Panc1 (cell line): ENCODE data around the gene FHL5. TPM values are rescaled to one million over a fixed set of nuclear protein-coding genes. Genes with fewer than 3 reads are reported as not detected.

Source experiments
- ATAC-seq: fragments of 200-7000 bp; cut with Tn5 transposase; 2 replicates; pipeline ENCODE4 v1.9.1; 2020; ENCODE audit warnings: mild to moderate bottlenecking, moderate library complexity
- BruUV-seq: library from RNA; stranded (reverse); fragments of 400-500 nt; replicated peaks from 2 replicates; lab custom pipeline; 2021; lab: Mats Ljungman, UMichigan
- CTCF ChIA-PET: fragments of 300-600 bp; sonication (Branson Sonifier 250); formaldehyde crosslinking; loops from one replicate; lab custom pipeline; 2022; ENCODE audit warnings: antibody characterized with exemption; lab: Charles Lee
- POLR2A ChIA-PET: fragments of 300-600 bp; sonication (Branson Sonifier 250); formaldehyde crosslinking; loops from one replicate; lab custom pipeline; 2022; ENCODE audit warnings: antibody characterized with exemption; lab: Charles Lee
- DNase-seq: peaks from one replicate; pipeline ENCODE4 v3.0.0-alpha.2; 2010; ENCODE audit warnings: low read depth, low spot score
- H3K27ac ChIP-seq: 2 replicates; pipeline ENCODE4 v1.5.1; 2011; ENCODE audit warnings: mild to moderate bottlenecking, low read length, inconsistent platforms
- H3K27me3 ChIP-seq: fragments of 200-500 bp; sonication (Bioruptor generic); 2 replicates; pipeline ENCODE4 v1.6.0; 2014; ENCODE audit warnings: low read length, inconsistent platforms; ENCODE audit not compliant: control insufficient read depth, insufficient read depth
- H3K36me3 ChIP-seq: fragments of 200-500 bp; sonication (Bioruptor generic); 2 replicates; pipeline ENCODE4 v1.5.1; 2014; ENCODE audit warnings: inconsistent platforms, mild to moderate bottlenecking, low read length, moderate library complexity; ENCODE audit not compliant: control insufficient read depth, insufficient read depth
- H3K4me1 ChIP-seq: 2 replicates; pipeline ENCODE4 v1.5.1; 2011; ENCODE audit warnings: inconsistent platforms, mild to moderate bottlenecking, low read length, moderate library complexity; ENCODE audit not compliant: control insufficient read depth, insufficient read depth
- H3K4me3 ChIP-seq, 2 experiments: 2 replicates each; pipeline ENCODE4 v1.5.1; 2011 to 2012; ENCODE audit warnings: low read depth in 2 of 2, low read length in 2 of 2, mild to moderate bottlenecking in 2 of 2, inconsistent platforms in 1 of 2, moderate library complexity in 1 of 2
- H3K9me3 ChIP-seq: fragments of 200-500 bp; sonication (Bioruptor generic); 2 replicates; pipeline ENCODE4 v1.5.1; 2014; ENCODE audit warnings: low read depth, mild to moderate bottlenecking, inconsistent platforms, low read length, moderate library complexity; ENCODE audit not compliant: control insufficient read depth, insufficient read depth
- CTCF ChIP-seq: fragments of 450-650 bp; IDR thresholded peaks from 2 replicates; pipeline ENCODE4 v1.5.1; 2017; ENCODE audit warnings: mild to moderate bottlenecking
- POLR2AphosphoS5 ChIP-seq: IDR thresholded peaks from 2 replicates; pipeline ENCODE4 v1.6.1; 2012; ENCODE audit warnings: mild to moderate bottlenecking, low read depth, low read length, moderate library complexity
- SIN3A ChIP-seq: IDR thresholded peaks from 2 replicates; pipeline ENCODE4 v1.6.1; 2012; ENCODE audit warnings: low read depth, mild to moderate bottlenecking, low read length, moderate library complexity, borderline replicate concordance; ENCODE audit not compliant: insufficient read depth
- TCF7L2 ChIP-seq: IDR thresholded peaks from 2 replicates; pipeline ENCODE4 v1.6.1; 2011; ENCODE audit warnings: mild to moderate bottlenecking, low read depth, low read length, inconsistent platforms
- in situ Hi-C: cut with HindIII; loops from 2 replicates; pipeline ENCODE4 v1.10.0; 2016; ENCODE audit warnings: low sequenced_read_pairs, low pct_unique_long_range_greater_than_20kb
- intact Hi-C: fragments of 100-400 bp; cut with micrococcal nuclease; formaldehyde crosslinking; loops from one replicate; pipeline ENCODE4 v1.10.0; 2022; ENCODE audit not compliant: unreplicated experiment
- total RNA-seq: library from RNA; stranded (reverse); gene quantifications from one replicate; pipeline ENCODE4 v1.2.1, GENCODE V29; 2021; ENCODE audit not compliant: unreplicated experiment
- TF ChIP-seq, protein P1 (sequence below), 2 experiments: IDR thresholded peaks; 2 replicates each; pipeline ENCODE4 v1.6.1; 2011 to 2012; ENCODE audit warnings: low read depth in 2 of 2, control low read depth in 1 of 2, low read length in 1 of 2, mild to moderate bottlenecking in 1 of 2, moderate library complexity in 1 of 2; ENCODE audit not compliant: insufficient read depth in 1 of 2

Gene FHL5
- total RNA-seq, 1 experiment from 2014 or later = not detected

DNA sequence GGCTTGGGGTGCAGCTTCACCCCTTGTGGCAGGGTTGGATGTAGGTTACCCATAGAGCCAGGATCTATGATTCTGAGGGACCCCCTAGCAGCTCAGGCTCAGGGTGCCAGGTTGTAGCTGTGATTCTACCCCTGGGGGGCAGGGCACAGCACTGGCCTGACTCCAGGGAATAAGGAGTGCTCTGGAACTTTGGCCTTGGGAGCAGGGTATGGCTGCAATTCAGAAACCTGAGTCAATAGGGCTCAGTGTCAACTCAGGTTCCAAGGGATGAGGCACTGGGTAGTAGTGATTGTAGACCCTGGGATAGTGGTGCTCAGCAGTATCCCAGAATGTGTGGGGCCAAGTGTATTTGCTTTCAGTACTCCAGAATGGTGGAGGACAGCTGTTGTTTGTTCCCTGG lies 8.6 kb downstream of the FHL5 start:
- ChIA-PET POLR2A (no interaction called here), CTCF (interaction anchor here (0.5 kb wide), 1 partner anchor 265 kb away, joined by 4 read pairs; no protein-coding TSS in a partner anchor)
- H3K27me3 ChIP-seq = no peaks in the 10 kb centered on the region

DNA sequence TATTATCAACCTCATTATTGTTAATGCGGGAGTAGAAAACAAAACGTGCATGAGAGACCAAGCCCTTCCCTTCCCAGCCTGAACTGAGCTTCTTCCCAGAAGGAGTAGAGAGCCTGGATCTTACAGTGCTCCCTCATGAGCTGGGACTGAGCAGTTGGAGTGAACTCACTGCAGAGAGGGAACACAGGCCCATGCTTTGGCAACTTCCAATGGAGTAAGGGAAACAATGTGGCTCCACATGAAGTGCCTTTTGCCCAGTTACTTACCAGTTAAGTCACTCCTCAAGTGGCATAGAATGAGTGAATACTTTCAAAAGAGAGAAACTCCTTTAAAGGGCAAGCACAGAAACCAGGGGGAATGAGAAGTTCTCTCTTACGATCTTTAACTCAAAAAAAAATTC lies 12.4 kb downstream of the FHL5 start:
- DNase-seq (no peak), ATAC-seq (no peak)
- Histone ChIP-seq H3K27ac (no peak overlapping the region), H3K4me3 (no peak overlapping the region), H3K36me3 (no peaks in the 10 kb centered on the region), H3K9me3 (no peaks in the 10 kb centered on the region; the same call in 1 of the 2 replicates), H3K4me1 (no peaks in the 10 kb centered on the region), H3K27me3 (no peaks in the 10 kb centered on the region)
- in situ Hi-C loops = no loop called here
- intact Hi-C loops = no loop called here
- CTCF ChIA-PET = no interaction called here
- POLR2A ChIA-PET = no interaction called here
- TF ChIP-seq POLR2AphosphoS5 (no peak), CTCF (no peak), TCF7L2 (no peak), SIN3A (no peak)
- TF ChIP-seq, protein P1, sequence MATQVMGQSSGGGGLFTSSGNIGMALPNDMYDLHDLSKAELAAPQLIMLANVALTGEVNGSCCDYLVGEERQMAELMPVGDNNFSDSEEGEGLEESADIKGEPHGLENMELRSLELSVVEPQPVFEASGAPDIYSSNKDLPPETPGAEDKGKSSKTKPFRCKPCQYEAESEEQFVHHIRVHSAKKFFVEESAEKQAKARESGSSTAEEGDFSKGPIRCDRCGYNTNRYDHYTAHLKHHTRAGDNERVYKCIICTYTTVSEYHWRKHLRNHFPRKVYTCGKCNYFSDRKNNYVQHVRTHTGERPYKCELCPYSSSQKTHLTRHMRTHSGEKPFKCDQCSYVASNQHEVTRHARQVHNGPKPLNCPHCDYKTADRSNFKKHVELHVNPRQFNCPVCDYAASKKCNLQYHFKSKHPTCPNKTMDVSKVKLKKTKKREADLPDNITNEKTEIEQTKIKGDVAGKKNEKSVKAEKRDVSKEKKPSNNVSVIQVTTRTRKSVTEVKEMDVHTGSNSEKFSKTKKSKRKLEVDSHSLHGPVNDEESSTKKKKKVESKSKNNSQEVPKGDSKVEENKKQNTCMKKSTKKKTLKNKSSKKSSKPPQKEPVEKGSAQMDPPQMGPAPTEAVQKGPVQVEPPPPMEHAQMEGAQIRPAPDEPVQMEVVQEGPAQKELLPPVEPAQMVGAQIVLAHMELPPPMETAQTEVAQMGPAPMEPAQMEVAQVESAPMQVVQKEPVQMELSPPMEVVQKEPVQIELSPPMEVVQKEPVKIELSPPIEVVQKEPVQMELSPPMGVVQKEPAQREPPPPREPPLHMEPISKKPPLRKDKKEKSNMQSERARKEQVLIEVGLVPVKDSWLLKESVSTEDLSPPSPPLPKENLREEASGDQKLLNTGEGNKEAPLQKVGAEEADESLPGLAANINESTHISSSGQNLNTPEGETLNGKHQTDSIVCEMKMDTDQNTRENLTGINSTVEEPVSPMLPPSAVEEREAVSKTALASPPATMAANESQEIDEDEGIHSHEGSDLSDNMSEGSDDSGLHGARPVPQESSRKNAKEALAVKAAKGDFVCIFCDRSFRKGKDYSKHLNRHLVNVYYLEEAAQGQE (IDR thresholded peaks at IDR 0.05; ENCODE audit: insufficient read depth in 1 of 2, low read depth in 2 of 2, low read length in 1 of 2) = no peak
- no TSS peak for BruUV-seq

More for the DNA sequence above, 8.6 kb downstream of the FHL5 start:
- Histone ChIP-seq H3K4me1 (no peaks in the 10 kb centered on the region), H3K27ac (no peak overlapping the region), H3K9me3 (peaks cover 8% of the 10 kb centered on the region; the same call in 1 of the 2 replicates), H3K36me3 (no peaks in the 10 kb centered on the region), H3K4me3 (no peak overlapping the region)
- no peak for DNase-seq
- no peak for TF ChIP-seq TCF7L2
- no TSS peak for BruUV-seq
- ATAC-seq = no peak
- intact Hi-C loops (no loop called here), in situ Hi-C loops (no loop called here)

GRCh38 chr6:96576221-96576620 lies 13.3 kb downstream of the FHL5 start:
- Histone ChIP-seq H3K27me3 (no peaks in the 10 kb centered on the region), H3K4me3 (no peak overlapping the region), H3K36me3 (no peaks in the 10 kb centered on the region), H3K9me3 (no peaks in the 10 kb centered on the region; the same call in 1 of the 2 replicates), H3K27ac (no peak overlapping the region), H3K4me1 (no peaks in the 10 kb centered on the region)
- ChIA-PET CTCF (no interaction called here), POLR2A (no interaction called here)
- BruUV-seq = no TSS peak
- in situ Hi-C loops = no loop called here
- no peak for DNase-seq
- intact Hi-C loops = no loop called here
- ATAC-seq = no peak
- TF ChIP-seq POLR2AphosphoS5 (no peak), CTCF (no peak), SIN3A (no peak), TCF7L2 (no peak)
- TF ChIP-seq, protein P1 (IDR thresholded peaks at IDR 0.05; ENCODE audit: insufficient read depth in 1 of 2, low read depth in 2 of 2, low read length in 1 of 2) = no peak
